K562 (cell line): ENCODE measurements around the gene TACC3. TPM values are rescaled to one million over a fixed set of nuclear protein-coding genes. Genes with fewer than 3 reads are reported as not detected.
A peak's percentile ranks its signal among the peaks of the same experiment; 100 is the strongest.

Experiments used
- ELF1 ChIP-seq: fragments of 200-800 bp; sonication (Bioruptor generic); IDR thresholded peaks from 2 replicates; pipeline ENCODE4 v1.6.1; 2016; ENCODE audit warnings: missing genetic modification characterization, missing compliant biosample characterization
- FOXA3 ChIP-seq, 2 experiments: fragments of 450-650 bp in 1 of 2; sonication (generic) in 1 of 2; formaldehyde crosslinking; IDR thresholded peaks in 1 of 2; conservative IDR thresholded peaks in 1 of 2; 2 replicates each; pipeline versions ENCODE4 v1.4.0 to v1.8.0; 2020 to 2022; ENCODE audit warnings: mild to moderate bottlenecking in 2 of 2, missing genetic modification reagents in 1 of 2
- GTF2A2 ChIP-seq: IDR thresholded peaks from 2 replicates; pipeline ENCODE4 v1.6.1; 2016; ENCODE audit warnings: mild to moderate bottlenecking, missing genetic modification characterization, missing compliant biosample characterization
- HCFC1 ChIP-seq: IDR thresholded peaks from 2 replicates; pipeline ENCODE4 v1.6.1; 2012; ENCODE audit warnings: low read depth, low read length, improper control_type of control experiment
- HNRNPUL1 ChIP-seq: fragments of 200-400 bp; formaldehyde crosslinking; IDR thresholded peaks from 2 replicates; pipeline ENCODE4 v1.6.1; 2017; ENCODE audit warnings: low read length
- NCOR1 ChIP-seq: fragments of 450-650 bp; IDR thresholded peaks from 2 replicates; pipeline ENCODE4 v1.6.1; 2016; ENCODE audit warnings: mild to moderate bottlenecking, moderate library complexity
- NFYB ChIP-seq: IDR thresholded peaks from 2 replicates; pipeline ENCODE4 v1.6.1; 2011; ENCODE audit warnings: mild to moderate bottlenecking, moderate library complexity; ENCODE audit not compliant: insufficient read length; ENCODE audit errors: extremely low read depth
- POLR3G ChIP-seq: IDR thresholded peaks from 2 replicates; pipeline ENCODE4 v1.6.1; 2011; ENCODE audit not compliant: insufficient read length, insufficient replicate concordance; ENCODE audit errors: extremely low read depth
- RAD51 ChIP-seq: fragments of 450-650 bp; IDR thresholded peaks from 2 replicates; pipeline ENCODE4 v1.7.1; 2016; ENCODE audit warnings: low read depth, mild to moderate bottlenecking, borderline replicate concordance
- SIRT6 ChIP-seq: IDR thresholded peaks from one replicate; pipeline ENCODE4 v1.6.1; 2012; ENCODE audit warnings: low read depth, mild to moderate bottlenecking, control low read depth, inconsistent platforms, low read length, moderate library complexity
- SRSF3 ChIP-seq: fragments of 200-400 bp; formaldehyde crosslinking; IDR thresholded peaks from 2 replicates; pipeline ENCODE4 v1.6.1; 2016; ENCODE audit warnings: mild to moderate bottlenecking, low read length, moderate library complexity; ENCODE audit not compliant: insufficient read depth
- ZNF140 ChIP-seq: fragments of 250-450 bp; sonication (Bioruptor Pico); IDR thresholded peaks from 2 replicates; pipeline ENCODE4 v1.8.0; 2021; ENCODE audit warnings: moderate library complexity, mild to moderate bottlenecking, inconsistent platforms
- ZNF232 ChIP-seq: sonication (generic); formaldehyde crosslinking; IDR thresholded peaks from 2 replicates; pipeline ENCODE4 v1.8.0; 2022; ENCODE audit warnings: mild to moderate bottlenecking, missing genetic modification reagents
- polyA plus RNA-seq, 8 experiments: library from polyadenylated mRNA; depleted of rRNA in 4 of 8; stranded (reverse) in 5 of 8; unstranded in 3 of 8; fragments of >200 nt; fragmentation: Nextera tagmentation in 2 of 8; fragmentation: Illumina TruSeq in 1 of 8; extraction: Ambion mirVana in 2 of 8; extraction: Trizol in 1 of 8; gene quantifications; 2 replicates each; pipeline versions ENCODE4 v1.2.1 to v1.2.3, GENCODE V29; 2011 to 2014; ENCODE audit warnings: inconsistent platforms in 1 of 8, missing spikeins in 1 of 8
- total RNA-seq, 7 experiments: library from RNA; depleted of rRNA in 6 of 7; stranded (reverse); fragments of >200 nt in 6 of 7; fragmentation: Illumina TruSeq in 2 of 7; extraction: Trizol in 2 of 7; gene quantifications; 2 replicates each; pipeline versions ENCODE4 v1.2.1 to v1.2.3, GENCODE V29; 2011 to 2021; ENCODE audit warnings: low replicate concordance in 1 of 7
- TF ChIP-seq, protein P1 (sequence below): fragments of 450-650 bp; IDR thresholded peaks from 2 replicates; pipeline ENCODE4 v1.6.1; 2016; ENCODE audit warnings: low read depth
- TF ChIP-seq, protein P2 (sequence below): fragments of 200-400 bp; formaldehyde crosslinking; IDR thresholded peaks from 2 replicates; pipeline ENCODE4 v1.6.1; 2017; ENCODE audit warnings: mild to moderate bottlenecking, low read depth, low read length, moderate library complexity
- TF ChIP-seq, protein P3 (sequence below): fragments of 250-450 bp; sonication (Bioruptor Pico); IDR thresholded peaks from 2 replicates; pipeline ENCODE4 v1.4.0; 2020; ENCODE audit warnings: borderline replicate concordance

The TACC3 gene
- total and polyA plus RNA-seq, 9 of the 15 experiments (the other 6 are each of a cell fraction or from before 2014, with no cell fraction given) = 1.9 to 122 (median 55.6) TPM

DNA sequence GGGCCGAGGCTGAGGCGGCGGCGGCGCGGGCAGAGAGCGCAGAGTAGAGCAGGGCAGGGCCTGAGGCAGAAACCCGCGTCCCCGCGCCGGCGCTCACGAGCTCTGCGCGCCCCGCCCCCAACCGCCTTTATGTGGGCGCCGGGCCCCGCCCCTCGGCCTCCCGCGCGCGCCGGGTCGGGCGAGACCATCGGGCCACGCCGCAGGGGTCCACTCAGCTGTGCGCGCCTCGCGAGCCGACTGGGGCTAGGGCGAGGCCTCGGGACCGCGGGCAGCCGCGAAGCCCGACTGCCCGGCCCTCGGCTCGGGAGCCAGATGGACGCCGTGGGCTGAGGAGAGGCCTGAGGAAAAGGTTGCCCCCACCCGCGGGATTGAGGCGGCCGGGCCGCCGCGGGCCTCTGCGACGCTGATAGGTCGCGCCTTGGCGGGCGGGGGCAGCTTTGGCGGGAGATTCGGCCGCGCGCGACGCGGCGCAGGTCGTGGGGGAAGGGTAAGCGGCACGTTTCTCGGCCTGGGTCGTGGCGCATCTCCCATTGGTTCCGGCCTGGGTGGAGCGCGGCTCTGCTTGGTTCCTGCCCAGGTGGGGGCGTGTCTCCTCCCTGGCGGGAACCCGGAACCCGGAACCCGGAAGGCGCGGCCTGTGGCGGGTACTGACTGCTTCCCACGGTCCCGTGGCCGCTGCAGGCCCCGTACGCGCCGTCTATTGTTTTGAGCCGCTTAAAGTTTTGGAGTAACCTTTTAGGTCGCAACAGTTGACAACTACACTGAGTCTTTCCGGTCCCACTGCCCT, 8.9 kb upstream of the TACC3 start, which contains the start of gene SLBP (continued):
- TF ChIP-seq, protein P1, sequence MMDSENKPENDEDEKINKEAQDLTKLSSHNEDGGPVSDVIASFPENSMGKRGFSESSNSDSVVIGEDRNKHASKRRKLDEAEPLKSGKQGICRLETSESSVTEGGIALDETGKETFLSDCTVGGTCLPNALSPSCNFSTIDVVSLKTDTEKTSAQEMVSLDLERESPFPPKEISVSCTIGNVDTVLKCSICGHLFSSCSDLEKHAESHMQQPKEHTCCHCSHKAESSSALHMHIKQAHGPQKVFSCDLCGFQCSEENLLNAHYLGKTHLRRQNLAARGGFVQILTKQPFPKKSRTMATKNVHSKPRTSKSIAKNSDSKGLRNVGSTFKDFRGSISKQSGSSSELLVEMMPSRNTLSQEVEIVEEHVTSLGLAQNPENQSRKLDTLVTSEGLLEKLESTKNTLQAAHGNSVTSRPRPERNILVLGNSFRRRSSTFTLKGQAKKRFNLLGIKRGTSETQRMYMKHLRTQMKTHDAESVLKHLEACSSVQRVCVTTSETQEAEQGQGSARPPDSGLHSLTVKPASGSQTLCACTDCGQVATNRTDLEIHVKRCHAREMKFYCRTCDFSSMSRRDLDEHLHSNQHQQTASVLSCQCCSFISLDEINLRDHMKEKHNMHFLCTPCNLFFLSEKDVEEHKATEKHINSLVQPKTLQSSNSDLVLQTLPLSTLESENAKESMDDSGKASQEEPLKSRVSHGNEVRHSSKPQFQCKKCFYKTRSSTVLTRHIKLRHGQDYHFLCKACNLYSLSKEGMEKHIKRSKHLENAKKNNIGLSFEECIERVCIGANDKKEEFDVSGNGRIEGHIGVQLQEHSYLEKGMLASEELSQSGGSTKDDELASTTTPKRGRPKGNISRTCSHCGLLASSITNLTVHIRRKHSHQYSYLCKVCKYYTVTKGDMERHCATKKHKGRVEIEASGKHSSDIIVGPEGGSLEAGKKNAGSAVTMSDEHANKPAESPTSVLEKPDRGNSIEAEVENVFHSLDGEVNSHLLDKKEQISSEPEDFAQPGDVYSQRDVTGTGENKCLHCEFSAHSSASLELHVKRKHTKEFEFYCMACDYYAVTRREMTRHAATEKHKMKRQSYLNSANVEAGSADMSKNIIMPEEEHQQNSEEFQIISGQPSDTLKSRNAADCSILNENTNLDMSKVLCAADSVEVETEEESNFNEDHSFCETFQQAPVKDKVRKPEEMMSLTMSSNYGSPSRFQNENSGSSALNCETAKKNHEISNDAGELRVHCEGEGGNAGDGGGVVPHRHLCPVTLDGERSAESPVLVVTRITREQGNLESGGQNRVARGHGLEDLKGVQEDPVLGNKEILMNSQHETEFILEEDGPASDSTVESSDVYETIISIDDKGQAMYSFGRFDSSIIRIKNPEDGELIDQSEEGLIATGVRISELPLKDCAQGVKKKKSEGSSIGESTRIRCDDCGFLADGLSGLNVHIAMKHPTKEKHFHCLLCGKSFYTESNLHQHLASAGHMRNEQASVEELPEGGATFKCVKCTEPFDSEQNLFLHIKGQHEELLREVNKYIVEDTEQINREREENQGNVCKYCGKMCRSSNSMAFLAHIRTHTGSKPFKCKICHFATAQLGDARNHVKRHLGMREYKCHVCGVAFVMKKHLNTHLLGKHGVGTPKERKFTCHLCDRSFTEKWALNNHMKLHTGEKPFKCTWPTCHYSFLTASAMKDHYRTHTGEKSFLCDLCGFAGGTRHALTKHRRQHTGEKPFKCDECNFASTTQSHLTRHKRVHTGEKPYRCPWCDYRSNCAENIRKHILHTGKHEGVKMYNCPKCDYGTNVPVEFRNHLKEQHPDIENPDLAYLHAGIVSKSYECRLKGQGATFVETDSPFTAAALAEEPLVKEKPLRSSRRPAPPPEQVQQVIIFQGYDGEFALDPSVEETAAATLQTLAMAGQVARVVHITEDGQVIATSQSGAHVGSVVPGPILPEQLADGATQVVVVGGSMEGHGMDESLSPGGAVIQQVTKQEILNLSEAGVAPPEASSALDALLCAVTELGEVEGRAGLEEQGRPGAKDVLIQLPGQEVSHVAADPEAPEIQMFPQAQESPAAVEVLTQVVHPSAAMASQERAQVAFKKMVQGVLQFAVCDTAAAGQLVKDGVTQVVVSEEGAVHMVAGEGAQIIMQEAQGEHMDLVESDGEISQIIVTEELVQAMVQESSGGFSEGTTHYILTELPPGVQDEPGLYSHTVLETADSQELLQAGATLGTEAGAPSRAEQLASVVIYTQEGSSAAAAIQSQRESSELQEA = no peak
- no peak for TF ChIP-seq POLR3G
- no peak for TF ChIP-seq SIRT6
- TF ChIP-seq, protein P2, sequence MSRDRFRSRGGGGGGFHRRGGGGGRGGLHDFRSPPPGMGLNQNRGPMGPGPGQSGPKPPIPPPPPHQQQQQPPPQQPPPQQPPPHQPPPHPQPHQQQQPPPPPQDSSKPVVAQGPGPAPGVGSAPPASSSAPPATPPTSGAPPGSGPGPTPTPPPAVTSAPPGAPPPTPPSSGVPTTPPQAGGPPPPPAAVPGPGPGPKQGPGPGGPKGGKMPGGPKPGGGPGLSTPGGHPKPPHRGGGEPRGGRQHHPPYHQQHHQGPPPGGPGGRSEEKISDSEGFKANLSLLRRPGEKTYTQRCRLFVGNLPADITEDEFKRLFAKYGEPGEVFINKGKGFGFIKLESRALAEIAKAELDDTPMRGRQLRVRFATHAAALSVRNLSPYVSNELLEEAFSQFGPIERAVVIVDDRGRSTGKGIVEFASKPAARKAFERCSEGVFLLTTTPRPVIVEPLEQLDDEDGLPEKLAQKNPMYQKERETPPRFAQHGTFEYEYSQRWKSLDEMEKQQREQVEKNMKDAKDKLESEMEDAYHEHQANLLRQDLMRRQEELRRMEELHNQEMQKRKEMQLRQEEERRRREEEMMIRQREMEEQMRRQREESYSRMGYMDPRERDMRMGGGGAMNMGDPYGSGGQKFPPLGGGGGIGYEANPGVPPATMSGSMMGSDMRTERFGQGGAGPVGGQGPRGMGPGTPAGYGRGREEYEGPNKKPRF = no peak
- TF ChIP-seq GTF2A2 = peak; percentile 83; the same call in 1 of the 2 replicates
- TF ChIP-seq NFYB = peak; percentile 72
- TF ChIP-seq HNRNPUL1 = no peak
- TF ChIP-seq NCOR1 = peak; percentile 70
- no peak for TF ChIP-seq SRSF3
- peak in 1 of 2 experiments; percentile 77; a peak in 1 of 4 replicates for TF ChIP-seq FOXA3 (CRISPR knock-in tag; conservative IDR thresholded peaks at IDR 0.05 in 1 of 2, IDR thresholded peaks at IDR 0.05 in 1 of 2)
- TF ChIP-seq ZNF140 = no peak
- TF ChIP-seq ELF1 = peak; percentile 100
- peak; percentile 81 for TF ChIP-seq ZNF232 (CRISPR knock-in tag)
- TF ChIP-seq RAD51 = no peak
- TF ChIP-seq, protein P3, sequence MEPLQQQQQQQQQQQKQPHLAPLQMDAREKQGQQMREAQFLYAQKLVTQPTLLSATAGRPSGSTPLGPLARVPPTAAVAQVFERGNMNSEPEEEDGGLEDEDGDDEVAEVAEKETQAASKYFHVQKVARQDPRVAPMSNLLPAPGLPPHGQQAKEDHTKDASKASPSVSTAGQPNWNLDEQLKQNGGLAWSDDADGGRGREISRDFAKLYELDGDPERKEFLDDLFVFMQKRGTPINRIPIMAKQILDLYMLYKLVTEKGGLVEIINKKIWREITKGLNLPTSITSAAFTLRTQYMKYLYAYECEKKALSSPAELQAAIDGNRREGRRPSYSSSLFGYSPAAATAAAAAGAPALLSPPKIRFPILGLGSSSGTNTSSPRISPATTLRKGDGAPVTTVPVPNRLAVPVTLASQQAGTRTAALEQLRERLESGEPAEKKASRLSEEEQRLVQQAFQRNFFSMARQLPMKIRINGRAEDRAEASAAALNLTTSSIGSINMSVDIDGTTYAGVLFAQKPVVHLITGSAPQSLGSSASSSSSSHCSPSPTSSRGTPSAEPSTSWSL (CRISPR knock-in tag) = no peak
- TF ChIP-seq HCFC1 = peak; percentile 63
